Measurements from ENCODE around the gene TEAD2. TPM values are rescaled to one million over a fixed set of nuclear protein-coding genes. Genes with fewer than 3 reads are reported as not detected.

Gene TEAD2
- total RNA-seq, 4 donors from 2014 or later = 13.8 to 23.5 (median 19.6) TPM

DNA sequence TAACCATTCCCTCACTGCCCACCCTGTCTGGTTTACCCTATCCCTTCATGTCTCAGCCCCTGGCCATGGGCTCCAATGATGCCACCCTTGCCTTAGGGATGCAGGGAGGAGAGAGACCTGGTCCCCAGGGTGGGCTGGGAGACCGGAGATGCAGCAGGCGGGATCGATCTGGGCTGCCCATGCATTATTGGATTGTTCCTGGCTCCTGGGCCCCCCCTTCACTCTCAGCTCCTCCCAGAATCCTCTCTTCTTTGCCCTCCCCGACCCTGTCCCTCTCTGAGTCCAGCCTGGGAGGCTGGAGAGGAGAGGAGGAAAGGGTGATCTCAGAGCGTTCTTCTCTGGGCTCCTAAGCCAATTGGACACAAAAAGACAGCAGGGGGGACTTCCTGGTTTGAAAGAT lies 31.7 kb upstream of the TEAD2 start:
- TF ChIP-seq, protein P1, sequence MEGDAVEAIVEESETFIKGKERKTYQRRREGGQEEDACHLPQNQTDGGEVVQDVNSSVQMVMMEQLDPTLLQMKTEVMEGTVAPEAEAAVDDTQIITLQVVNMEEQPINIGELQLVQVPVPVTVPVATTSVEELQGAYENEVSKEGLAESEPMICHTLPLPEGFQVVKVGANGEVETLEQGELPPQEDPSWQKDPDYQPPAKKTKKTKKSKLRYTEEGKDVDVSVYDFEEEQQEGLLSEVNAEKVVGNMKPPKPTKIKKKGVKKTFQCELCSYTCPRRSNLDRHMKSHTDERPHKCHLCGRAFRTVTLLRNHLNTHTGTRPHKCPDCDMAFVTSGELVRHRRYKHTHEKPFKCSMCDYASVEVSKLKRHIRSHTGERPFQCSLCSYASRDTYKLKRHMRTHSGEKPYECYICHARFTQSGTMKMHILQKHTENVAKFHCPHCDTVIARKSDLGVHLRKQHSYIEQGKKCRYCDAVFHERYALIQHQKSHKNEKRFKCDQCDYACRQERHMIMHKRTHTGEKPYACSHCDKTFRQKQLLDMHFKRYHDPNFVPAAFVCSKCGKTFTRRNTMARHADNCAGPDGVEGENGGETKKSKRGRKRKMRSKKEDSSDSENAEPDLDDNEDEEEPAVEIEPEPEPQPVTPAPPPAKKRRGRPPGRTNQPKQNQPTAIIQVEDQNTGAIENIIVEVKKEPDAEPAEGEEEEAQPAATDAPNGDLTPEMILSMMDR (IDR thresholded peaks at IDR 0.05; ENCODE audit: low read depth) = no peak

DNA sequence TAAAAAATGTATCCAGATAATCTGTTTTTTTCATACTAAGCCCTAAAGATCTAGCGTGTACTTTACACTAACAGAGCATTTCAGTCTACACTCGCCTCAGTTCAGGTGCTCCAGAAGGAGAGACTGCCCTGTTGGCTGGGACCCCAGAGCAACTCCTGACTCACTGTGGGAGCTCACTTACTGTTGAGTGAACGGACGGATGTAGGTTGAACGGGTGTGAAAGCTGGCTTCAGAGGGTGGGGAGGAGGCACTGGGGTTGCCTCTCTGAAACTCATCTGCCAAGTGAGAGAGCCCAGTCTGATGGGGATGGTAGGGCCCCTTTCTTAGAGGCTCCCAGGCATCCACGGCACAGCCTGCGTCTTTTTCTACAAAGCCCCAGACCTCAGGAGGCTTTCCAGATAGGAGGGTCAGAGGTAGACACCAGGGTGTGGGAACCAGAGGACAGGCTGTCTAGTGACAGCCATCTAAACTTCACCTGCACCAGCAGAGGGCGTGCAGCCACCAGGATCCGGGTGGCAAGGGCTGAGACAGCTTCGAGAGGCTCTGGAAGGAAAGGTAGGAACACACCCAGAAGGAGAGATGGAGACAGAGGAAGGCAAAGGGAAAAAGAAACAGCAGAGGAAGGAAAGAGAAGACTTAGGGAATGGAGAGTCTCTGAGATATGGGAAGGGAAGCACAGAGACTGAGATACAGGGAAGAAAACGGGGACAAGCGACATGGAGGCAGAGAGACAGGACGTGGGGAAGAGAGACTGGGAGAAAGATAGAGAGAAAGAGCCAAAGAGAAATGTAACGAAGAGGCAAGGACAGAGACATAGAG lies 29.6 kb upstream of the TEAD2 start:
- TF ChIP-seq, protein P1 (IDR thresholded peaks at IDR 0.05; ENCODE audit: low read depth) = no peak

DNA sequence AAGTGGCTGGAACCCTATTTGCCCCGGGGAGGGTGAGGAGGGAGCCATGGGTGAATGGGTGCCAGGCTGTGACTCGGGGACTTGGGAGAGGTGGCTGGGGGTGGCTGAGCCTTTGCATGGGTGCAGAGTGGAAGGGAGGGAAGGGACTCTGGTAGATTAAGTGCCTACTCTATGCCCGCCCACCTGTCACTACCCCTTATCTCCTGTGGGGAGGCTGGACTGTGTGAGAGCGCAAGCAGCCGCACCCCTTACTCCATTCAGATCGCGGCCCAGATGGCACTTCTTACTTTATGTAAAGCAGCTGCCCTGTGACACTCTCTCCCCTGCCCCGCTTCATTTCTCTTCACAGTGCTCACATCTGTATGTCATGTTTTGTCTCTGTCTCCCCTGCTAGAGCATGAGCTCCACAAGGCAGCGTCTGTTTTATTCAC lies 28.7 kb upstream of the TEAD2 start:
- TF ChIP-seq, protein P1 (IDR thresholded peaks at IDR 0.05; ENCODE audit: low read depth) = no peak

GRCh38 chr19:49390131-49390928 lies 28.1 kb upstream of the TEAD2 start:
- TF ChIP-seq, protein P1 (IDR thresholded peaks at IDR 0.05; ENCODE audit: low read depth) = no peak

GRCh38 chr19:49389406-49389805 lies 27.2 kb upstream of the TEAD2 start:
- TF ChIP-seq, protein P1 (IDR thresholded peaks at IDR 0.05; ENCODE audit: low read depth) = no peak

- TF ChIP-seq, protein P1 (IDR thresholded peaks at IDR 0.05; ENCODE audit: low read depth) = no peak
Measured at GRCh38 chr19:49387936-49388372, 25.7 kb upstream of the TEAD2 start, which contains the start of gene KASH5. Gene KASH5, plus strand, starts transcription at chr19:49388249. Its CDS starts 2,635 bp downstream, at chr19:49390884.

- TF ChIP-seq, protein P1 (IDR thresholded peaks at IDR 0.05; ENCODE audit: low read depth) = no peak
Measured at GRCh38 chr19:49383599-49383998, 21.4 kb upstream of the TEAD2 start.

Measured in subcutaneous adipose tissue (tissue), 4 donors.